Dermis blood vessel endothelial cell (primary cell): Measurements from ENCODE around the gene PIGP. TPM values are rescaled to one million over a fixed set of nuclear protein-coding genes. Genes with fewer than 3 reads are reported as not detected.
"Not testable (repeated sequence)": the region's sequence is repeated elsewhere in the genome, so short reads cannot be mapped to it uniquely, and the experiment has no call there.

Experiments
- DNase-seq: peaks from one replicate; pipeline ENCODE4 v3.0.0; 2010
- total RNA-seq: library from RNA; depleted of rRNA; stranded (reverse); fragments of >200 nt; gene quantifications from 2 replicates; pipeline ENCODE4 v1.2.3, GENCODE V29; 2014

Gene PIGP
- 4.2 and 5.6 TPM in 2 replicates for total RNA-seq

DNA sequence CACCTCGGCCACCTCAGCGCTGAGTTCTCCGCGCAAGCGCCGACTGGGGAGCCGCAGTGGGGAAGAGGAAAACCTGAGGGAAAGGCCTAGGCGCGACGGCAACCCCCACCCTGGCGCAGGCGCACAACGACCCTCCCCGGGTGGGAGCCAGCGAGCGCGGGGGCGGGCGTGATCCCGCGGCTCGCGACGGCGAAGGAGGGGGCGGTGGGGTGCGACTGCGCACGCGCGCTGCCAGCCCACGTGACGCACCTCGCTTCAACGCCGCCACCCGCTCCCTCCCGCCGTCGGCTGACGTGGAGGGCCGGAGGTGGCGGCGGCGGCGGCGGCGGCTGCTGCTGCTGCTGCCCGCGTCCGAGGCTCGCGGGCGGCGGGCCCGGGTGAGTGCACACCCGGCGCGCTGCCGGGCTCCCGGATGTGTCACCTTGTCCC, at the start of gene PIGP, which contains the start of gene TTC3:
PIGP (minus strand) TSS at position 84 of the 429 bp plus-strand sequence. CDS start 556 bp downstream, outside the sequence.
TTC3 (plus strand) TSS at position 267 of the 429 bp plus-strand sequence. CDS start 14,004 bp downstream, outside the sequence.
- peak; percentile 97 for DNase-seq

DNA sequence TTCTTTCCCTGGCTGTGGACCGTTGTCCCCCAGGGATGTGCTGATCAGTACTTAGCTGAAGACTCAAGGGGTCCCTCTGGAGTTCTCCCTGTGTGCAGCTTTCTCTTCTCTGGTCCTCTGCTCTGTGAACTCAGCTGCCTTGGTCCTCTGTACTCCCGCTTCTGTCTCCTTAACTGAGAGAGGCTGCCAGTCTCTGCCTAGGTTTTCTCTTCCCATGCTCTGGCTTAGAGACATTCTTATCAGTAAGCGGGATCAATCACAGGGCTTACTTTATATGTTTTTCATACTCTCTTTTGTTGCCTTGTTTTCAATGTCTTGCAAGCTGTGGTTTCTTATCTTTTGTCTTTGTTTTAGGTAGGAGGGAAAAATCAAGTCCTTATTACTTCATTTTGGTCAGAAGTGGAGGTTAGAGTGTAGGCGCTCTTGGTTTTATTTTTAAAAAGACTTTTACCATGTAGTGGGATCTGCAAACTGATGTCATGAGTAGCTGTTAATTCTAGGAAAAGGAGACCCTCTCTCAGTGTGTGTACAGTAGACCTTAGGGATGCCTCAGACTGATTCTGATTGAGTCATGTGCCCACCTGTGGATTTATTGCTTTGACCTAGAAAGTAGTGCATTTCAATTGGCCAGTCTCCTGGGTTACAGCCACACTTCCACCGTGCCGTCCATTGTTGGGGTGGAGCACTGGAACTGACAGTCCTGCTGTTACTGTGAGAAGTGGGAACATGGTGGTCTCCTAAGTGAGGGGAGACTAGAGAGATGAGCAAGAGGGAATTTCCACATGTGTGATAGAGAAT, 46.7 kb upstream of the PIGP start:
- no peak for DNase-seq

GRCh38 chr21:37118187-37118826, 45.4 kb upstream of the PIGP start:
- no peak for DNase-seq

DNA sequence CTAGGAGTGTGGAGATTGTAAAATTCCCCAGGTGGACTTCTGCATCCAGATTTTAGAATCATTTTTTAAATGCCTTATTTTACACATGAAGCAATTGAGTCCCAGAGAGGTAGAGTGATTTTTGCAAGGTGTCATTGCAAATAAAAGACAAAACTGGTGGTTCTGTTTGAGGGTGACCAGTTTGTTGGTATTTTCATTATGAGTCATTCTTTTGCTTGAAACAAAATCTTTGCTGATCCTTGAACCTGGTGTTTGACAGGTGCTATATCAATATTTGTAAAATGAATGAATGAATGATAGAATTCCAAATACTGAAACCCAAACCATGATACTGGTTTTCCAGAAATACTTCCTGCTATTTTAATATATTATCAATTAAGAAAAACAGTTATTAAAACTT, 44.3 kb upstream of the PIGP start:
- no peak for DNase-seq

DNA sequence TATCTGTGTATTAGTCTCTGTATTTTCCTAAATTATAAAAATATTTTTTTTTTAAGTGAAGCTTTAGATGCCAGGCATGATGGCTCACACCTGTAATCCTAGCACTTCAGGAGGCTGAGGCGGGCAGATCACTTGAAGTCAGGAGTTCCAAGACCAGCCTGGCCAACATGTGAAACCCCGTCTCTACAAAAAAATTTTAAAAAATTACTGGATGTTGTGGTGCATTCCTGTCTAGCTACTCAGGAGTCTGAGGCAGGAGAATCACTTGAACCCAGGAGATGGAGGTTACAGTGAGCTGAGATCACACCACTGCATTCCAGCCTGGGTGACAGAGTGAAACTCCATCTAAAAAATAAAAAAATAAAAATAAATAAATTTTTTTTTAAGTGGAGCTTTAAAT, 43.6 kb upstream of the PIGP start:
- not testable (repeated sequence) for DNase-seq

DNA sequence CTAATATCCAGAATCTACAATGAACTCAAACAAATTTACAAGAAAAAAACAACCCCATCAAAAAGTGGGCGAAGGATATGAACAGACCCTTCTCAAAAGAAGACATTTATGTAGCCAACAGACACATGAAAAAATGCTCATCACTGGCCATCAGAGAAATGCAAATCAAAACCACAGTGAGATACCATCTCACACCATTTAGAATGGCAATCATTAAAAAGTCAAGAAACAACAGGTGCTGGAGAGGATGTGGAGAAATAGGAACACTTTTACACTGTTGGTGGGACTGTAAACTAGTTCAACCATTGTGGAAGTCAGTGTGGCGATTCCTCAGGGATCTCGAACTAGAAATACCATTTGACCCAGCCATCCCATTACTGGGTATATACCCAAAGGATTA, 41.4 kb upstream of the PIGP start:
- DNase-seq, result not testable (repeated sequence)

- DNase-seq, result not testable (repeated sequence)
Observed at GRCh38 chr21:37111029-37111428, 38.2 kb upstream of the PIGP start.

GRCh38 chr21:37106998-37107397, 34.1 kb upstream of the PIGP start:
- no peak for DNase-seq

DNA sequence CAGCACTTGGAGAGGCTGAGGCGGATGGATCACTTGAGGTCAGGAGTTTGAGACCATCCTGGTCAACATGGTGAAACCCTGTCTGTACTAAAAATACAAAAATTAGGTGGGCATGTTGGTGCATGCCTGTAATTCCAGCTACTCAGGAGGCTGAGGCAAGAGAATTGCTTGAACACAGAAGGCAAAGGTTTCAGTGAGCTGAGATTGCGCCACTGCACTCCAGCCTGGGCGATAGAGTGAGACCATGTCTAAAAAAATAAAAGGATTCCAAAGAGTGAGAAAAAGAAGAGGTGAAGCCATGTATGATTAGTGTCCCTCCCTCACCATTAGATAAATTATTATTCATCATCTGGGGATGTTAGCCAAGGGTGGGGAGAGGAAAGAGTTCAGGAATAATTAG, 29.9 kb upstream of the PIGP start:
- DNase-seq, result not testable (repeated sequence)

- DNase-seq, result no peak
Observed at GRCh38 chr21:37101384-37101783, 28.5 kb upstream of the PIGP start.

GRCh38 chr21:37100316-37100715, 27.4 kb upstream of the PIGP start:
- DNase-seq, result no peak

GRCh38 chr21:37098751-37099150, 25.9 kb upstream of the PIGP start:
- DNase-seq, result no peak

GRCh38 chr21:37095821-37096220, 22.9 kb upstream of the PIGP start:
- no peak for DNase-seq

DNA sequence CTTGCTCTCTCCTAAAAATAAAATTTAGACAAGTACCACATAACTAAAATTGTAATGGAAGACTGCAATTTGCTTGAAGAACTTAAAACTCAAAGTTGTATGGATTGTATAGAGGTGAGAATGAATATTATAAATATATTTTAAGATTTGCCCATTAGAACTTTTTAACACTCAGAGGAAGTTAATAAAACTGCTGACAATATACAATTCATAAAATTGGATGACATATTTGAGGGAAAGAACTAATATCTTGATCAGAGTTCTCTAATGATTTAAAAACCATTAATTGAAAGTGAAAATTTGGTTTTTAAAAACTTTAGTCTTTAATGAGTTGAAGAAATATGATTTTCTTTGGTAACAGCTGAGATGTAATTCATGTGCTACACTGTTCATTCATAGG, 21.1 kb upstream of the PIGP start:
- no peak for DNase-seq

- no peak for DNase-seq
Observed at GRCh38 chr21:37088186-37088735, 15.4 kb upstream of the PIGP start.

DNA sequence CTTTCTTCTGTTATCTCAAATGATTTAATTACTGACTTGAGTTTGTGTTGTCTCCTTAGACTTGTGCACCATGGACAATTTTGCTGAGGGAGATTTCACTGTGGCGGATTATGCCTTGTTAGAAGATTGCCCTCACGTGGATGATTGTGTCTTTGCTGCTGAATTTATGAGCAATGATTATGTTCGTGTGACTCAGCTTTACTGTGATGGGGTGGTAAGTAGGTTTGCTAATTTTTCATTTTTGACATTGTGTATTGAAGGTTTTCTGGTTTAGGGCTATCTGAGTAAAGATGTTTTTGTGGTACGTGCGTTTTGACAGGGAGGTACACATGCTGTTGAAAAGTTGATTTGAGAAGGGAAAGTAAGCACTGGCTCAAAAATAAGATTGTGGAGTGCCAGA, 14.3 kb upstream of the PIGP start:
- DNase-seq, result peak; percentile 56

DNA sequence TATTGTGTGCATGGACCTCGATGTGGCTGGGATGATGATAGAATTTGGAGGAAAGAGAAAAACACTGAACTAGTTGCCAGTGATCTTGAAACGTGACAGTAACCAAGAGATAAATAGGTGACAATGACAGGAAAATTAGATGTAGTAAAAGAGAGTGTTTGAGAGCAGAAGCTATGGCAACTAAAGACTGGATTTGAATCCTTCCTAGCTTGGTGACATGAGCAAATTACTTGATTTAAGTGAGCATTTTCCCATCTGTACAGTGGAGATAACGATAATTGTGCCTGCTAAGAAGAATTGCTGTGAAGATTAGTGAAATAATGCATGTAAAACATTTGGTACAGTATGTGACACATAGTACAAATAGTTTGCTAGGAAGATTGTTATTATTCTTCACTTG, 12.9 kb upstream of the PIGP start:
- DNase-seq, result no peak

DNA sequence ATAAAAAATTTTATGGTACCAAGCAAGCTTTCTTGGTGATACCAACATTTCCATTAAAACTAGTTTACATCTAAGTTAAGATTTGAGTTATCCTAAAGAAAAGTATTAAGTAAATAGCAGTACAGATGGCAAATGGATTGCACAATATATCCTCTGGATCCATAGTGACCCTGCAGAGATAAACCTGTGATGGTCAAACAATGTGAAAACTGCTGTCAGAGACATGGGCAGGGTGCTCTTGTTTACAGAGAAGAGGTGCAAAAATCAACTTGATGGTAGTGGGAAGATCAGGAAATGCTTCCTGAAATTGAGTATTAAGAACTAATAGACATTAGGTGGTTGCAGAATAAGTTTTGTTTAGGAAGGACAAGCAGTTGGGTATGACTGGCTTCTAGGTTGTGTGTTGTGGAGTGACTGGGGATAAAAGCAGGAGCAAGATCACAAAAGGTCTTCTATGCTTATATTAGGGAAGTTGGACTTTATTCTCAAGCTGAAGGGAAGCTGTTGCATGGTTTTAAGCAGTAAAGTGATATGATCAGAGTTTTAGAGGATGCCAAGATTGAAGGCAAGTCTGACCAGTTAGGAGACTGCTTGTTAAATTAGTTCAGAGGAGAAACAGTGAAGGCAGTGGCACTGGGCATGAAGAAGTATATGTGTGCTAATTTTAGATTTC, 10.1 kb upstream of the PIGP start:
- DNase-seq, result no peak

DNA sequence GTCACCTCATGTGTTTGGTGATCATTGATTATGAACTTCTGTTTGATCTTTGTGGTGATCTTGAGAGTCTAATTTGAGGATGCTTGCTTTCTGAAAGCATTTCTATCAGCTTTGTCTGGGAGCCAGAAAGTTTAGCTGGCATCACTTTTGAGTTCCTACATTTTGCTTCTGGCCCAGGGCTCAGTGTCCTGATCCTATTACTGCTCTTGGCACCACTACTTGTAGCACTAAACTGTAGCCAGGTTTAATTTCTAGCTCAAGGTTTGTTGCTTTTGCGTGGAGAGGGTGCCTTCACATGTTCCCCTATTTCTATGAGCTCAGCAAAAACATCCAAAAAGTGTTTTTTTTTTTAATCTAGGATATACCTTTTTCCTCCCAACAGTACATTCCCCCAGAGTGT, 9.5 kb upstream of the PIGP start:
- DNase-seq, result no peak

- no peak for DNase-seq
Observed at GRCh38 chr21:37079211-37079824, 6.4 kb upstream of the PIGP start.

- DNase-seq, result no peak
Observed at GRCh38 chr21:37077403-37077802, 4.5 kb upstream of the PIGP start.

- DNase-seq, result no peak
Observed at GRCh38 chr21:37076087-37076850, 3.4 kb upstream of the PIGP start.
